ENCODE data around the gene EIF4EBP2. TPM values are rescaled to one million over a fixed set of nuclear protein-coding genes. Genes with fewer than 3 reads are reported as not detected.

Gene EIF4EBP2
- total RNA-seq, 4 donors from 2014 or later: 55.6 to 71.2 (median 67.6) TPM

GRCh38 chr10:70358446-70358845, 45.5 kb upstream of the EIF4EBP2 start:
- no peak for DNase-seq
- 81 to 85% methylated on average over 4 to 5 of the region's 5 CpGs for WGBS, 2 donors
- intact Hi-C loops (cut with DNase I): no loop called here
- H3K27me3 ChIP-seq: no peaks in the 10 kb centered on the region
- H3K9me3 ChIP-seq: no peaks in the 10 kb centered on the region
- no peaks in the 10 kb centered on the region for H3K36me3 ChIP-seq
- peaks cover 1 to 5% of the 10 kb centered on the region in 2 donors for H3K4me1 ChIP-seq
- H3K27ac ChIP-seq: no peak overlapping the region
- TF ChIP-seq POLR2A (IDR thresholded peaks at IDR 0.05) (no peak), CTCF (IDR thresholded peaks at IDR 0.05) (no peak)
- no peak overlapping the region for H3K4me3 ChIP-seq (replicated peaks in 1 of 3)

GRCh38 chr10:70359017-70359550, 44.9 kb upstream of the EIF4EBP2 start:
- Histone ChIP-seq H3K4me1 (peaks cover 8 to 11% of the 10 kb centered on the region in 2 donors), H3K27me3 (no peaks in the 10 kb centered on the region), H3K36me3 (no peaks in the 10 kb centered on the region), H3K4me3 (replicated peaks in 1 of 3) (no peak overlapping the region), H3K27ac (no peak overlapping the region), H3K9me3 (no peaks in the 10 kb centered on the region)
- DNase-seq: no peak
- TF ChIP-seq CTCF (IDR thresholded peaks at IDR 0.05) (no peak), POLR2A (IDR thresholded peaks at IDR 0.05) (no peak)
- WGBS, 2 donors: 89 to 93% methylated on average over 4 of the region's 4 CpGs
- intact Hi-C loops (cut with DNase I): no loop called here

- no peak overlapping the region for H3K4me3 ChIP-seq (replicated peaks in 1 of 3)
- no peaks in the 10 kb centered on the region for H3K9me3 ChIP-seq
- WGBS, 2 donors: 93 to 98% methylated on average over 2 of the region's 2 CpGs
- intact Hi-C loops (cut with DNase I): loop anchor here (5.0 kb wide), 1 partner anchor 93 kb away; no protein-coding TSS in a partner anchor
- no peaks in the 10 kb centered on the region for H3K36me3 ChIP-seq
- H3K4me1 ChIP-seq: peaks cover 10 to 17% of the 10 kb centered on the region in 2 donors
- TF ChIP-seq POLR2A (IDR thresholded peaks at IDR 0.05): no peak
- TF ChIP-seq CTCF (IDR thresholded peaks at IDR 0.05): no peak
- H3K27me3 ChIP-seq: no peaks in the 10 kb centered on the region
- no peak overlapping the region for H3K27ac ChIP-seq
- DNase-seq: no peak
These were observed 43.7 kb upstream of the EIF4EBP2 start for GRCh38 chr10:70360215-70360614.

GRCh38 chr10:70362328-70362727, 41.6 kb upstream of the EIF4EBP2 start:
- Histone ChIP-seq H3K27ac (no peak overlapping the region), H3K4me1 (peaks cover 10 to 17% of the 10 kb centered on the region in 2 donors), H3K9me3 (no peaks in the 10 kb centered on the region), H3K27me3 (no peaks in the 10 kb centered on the region), H3K4me3 (replicated peaks in 1 of 3) (no peak overlapping the region), H3K36me3 (no peaks in the 10 kb centered on the region)
- 88 to 94% methylated on average over 4 of the region's 4 CpGs for WGBS, 2 donors
- intact Hi-C loops (cut with DNase I): loop anchor here (2.0 to 5.0 kb wide), 2 partner anchors 95 to 140 kb away; no protein-coding TSS in a partner anchor
- no peak for DNase-seq
- TF ChIP-seq CTCF (IDR thresholded peaks at IDR 0.05) (no peak), POLR2A (IDR thresholded peaks at IDR 0.05) (no peak)

GRCh38 chr10:70363292-70363691, 40.7 kb upstream of the EIF4EBP2 start:
- Histone ChIP-seq H3K4me1 (peaks cover 10 to 17% of the 10 kb centered on the region in 2 donors), H3K36me3 (no peaks in the 10 kb centered on the region), H3K9me3 (no peaks in the 10 kb centered on the region), H3K27me3 (no peaks in the 10 kb centered on the region), H3K4me3 (replicated peaks in 1 of 3) (no peak overlapping the region), H3K27ac (peak overlapping the region; percentile 80 to 93 (median 88))
- TF ChIP-seq POLR2A (IDR thresholded peaks at IDR 0.05): no peak
- TF ChIP-seq CTCF (IDR thresholded peaks at IDR 0.05): no peak
- DNase-seq: no peak
- 56 to 74% methylated on average over 1 of the region's 1 CpG for WGBS, 2 donors
- intact Hi-C loops (cut with DNase I): loop anchor here (2.0 to 5.0 kb wide), 2 partner anchors 96 to 140 kb away; no protein-coding TSS in a partner anchor

All from thyroid gland (tissue), 4 donors.